ENCODE results near the gene MLANA.

MLANA gene

GRCh38 chr9:5897851-5898250, 7.2 kb downstream of the MLANA start:
- in situ Hi-C loops (cut with MboI; ENCODE audit: low sequenced_read_pairs), result no loop called here

DNA sequence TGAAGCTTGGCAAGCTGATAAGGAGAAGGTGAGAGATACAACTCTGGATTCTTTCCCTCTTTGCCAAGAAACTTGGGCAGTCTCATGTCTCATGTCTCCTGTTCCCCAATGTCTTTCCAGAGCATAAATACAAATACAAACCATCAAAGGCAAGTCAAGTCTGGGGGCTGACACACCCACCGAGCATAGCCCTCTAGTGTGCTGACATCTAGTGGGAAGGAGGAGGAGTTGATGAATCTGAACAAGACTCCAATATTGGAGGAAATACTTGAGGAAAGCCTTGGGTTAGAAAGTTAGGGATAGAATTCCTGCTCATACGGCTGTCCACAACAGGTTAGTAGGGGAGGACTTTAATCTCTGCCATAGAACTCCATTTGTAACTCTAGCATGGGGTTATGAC, 8.6 kb downstream of the MLANA start:
- in situ Hi-C loops (cut with MboI; ENCODE audit: low sequenced_read_pairs), result no loop called here

GRCh38 chr9:5900622-5901021, 9.9 kb downstream of the MLANA start:
- in situ Hi-C loops (cut with MboI; ENCODE audit: low sequenced_read_pairs), result no loop called here

GRCh38 chr9:5902377-5902776, 11.7 kb downstream of the MLANA start:
- in situ Hi-C loops (cut with MboI; ENCODE audit: low sequenced_read_pairs), result no loop called here

GRCh38 chr9:5908918-5909317, 18.2 kb downstream of the MLANA start:
- in situ Hi-C loops (cut with MboI; ENCODE audit: low sequenced_read_pairs), result no loop called here

DNA sequence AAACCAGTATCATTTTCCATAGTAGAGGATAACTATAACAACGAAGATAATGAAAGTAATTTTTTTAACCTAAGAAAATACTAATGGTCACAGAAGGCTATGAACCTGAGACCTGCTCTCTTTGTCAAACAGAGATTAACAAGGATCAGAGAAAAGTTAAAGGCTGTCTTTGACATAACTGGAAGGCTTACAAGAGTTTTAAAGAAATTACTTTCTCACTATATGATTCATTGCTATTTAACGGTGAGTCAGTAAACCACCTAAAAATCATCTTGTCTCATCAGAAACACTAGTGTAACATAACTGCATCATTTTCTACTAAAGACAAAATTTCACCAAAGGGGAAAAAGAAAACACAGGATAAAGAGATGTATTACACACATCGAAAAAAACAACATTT, 19.3 kb downstream of the MLANA start:
- in situ Hi-C loops (cut with MboI; ENCODE audit: low sequenced_read_pairs), result no loop called here

- in situ Hi-C loops (cut with MboI; ENCODE audit: low sequenced_read_pairs), result no loop called here
Observed at GRCh38 chr9:5910413-5911057, 19.8 kb downstream of the MLANA start.

DNA sequence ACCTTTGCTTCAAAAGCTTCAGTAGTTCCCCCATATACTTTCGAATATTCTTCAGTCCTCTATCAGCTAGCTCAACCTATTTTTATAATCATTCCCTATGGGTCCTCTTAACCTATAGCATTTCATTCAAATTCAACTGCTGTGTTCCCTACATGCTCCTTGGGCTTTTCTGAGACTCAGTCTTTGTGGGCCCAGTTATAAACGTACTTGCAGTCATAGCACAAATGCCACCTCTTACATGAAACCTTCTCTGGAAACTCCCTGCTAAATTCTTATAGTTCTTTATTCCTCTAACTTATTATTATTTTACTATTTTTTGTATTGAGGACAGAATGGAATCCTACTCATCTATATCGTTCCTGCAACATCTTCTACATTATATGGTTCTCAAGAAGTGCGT, 24.7 kb downstream of the MLANA start:
- in situ Hi-C loops (cut with MboI; ENCODE audit: low sequenced_read_pairs), result no loop called here

GRCh38 chr9:5917273-5917672, 26.6 kb downstream of the MLANA start:
- in situ Hi-C loops (cut with MboI; ENCODE audit: low sequenced_read_pairs), result no loop called here

- in situ Hi-C loops (cut with MboI; ENCODE audit: low sequenced_read_pairs), result no loop called here
Observed at GRCh38 chr9:5917888-5918287, 27.2 kb downstream of the MLANA start.

GRCh38 chr9:5918460-5918859, 27.8 kb downstream of the MLANA start:
- in situ Hi-C loops (cut with MboI; ENCODE audit: low sequenced_read_pairs), result no loop called here

DNA sequence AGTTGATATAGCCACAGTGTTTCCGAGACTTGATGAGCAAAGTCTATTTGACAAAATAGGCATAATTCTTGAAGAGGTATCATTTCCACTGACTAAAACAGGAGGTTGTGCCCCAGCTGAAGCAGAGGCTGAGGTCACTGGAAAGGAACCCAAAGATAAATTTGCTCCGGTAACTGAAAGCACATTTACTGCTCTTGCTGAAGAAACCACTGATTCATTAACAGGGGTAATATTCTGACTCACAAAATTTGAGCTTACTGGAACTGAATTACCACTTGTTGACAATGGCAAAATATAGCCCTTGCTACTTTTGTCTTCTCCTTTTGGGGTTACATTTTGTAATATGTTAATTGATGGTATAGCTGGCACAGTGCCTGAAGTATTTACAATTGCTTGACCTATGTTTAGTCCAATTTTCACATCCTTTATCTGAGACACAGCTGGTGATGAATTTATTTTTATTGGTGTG, 30.2 kb downstream of the MLANA start:
- in situ Hi-C loops (cut with MboI; ENCODE audit: low sequenced_read_pairs), result no loop called here

DNA sequence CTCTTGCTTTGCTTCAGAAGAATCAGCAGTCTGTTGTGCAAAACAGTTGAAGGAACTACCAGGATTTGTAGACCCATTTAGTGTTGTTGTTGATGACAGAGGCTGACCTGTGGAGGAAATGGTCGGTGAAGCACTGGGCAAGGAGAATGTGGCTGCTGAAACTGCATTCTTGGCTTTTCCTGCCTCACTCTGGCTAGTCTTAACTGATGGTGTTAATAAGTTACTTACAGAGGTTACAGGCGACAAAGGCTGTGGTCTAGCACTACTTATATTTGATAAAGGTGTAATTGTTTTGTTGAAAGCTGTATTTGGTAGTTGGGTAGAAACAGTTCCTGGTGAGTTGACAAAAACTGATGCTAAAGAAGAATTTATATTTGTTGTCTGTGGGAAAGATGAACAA, 31.5 kb downstream of the MLANA start:
- in situ Hi-C loops (cut with MboI; ENCODE audit: low sequenced_read_pairs), result no loop called here

- in situ Hi-C loops (cut with MboI; ENCODE audit: low sequenced_read_pairs), result no loop called here
Observed at GRCh38 chr9:5931657-5932056, 41.0 kb downstream of the MLANA start.

DNA sequence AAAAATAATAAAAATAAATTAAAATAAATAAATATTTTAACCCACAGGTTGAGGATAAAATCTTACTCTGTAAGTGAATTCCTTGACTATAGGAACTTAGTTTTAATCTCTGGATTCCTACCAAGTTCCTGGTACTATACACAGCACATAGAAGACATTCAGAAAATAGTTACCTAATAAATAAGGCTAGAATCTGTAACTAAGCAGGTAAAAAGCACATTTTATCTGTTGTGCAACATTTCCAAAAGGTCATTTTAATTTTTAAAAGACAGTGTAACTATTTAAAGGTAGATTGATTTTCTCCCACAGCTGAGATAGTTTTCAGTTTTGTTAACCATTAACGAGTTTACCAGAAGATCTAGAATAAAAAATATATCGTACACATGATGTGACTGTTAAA, 47.8 kb downstream of the MLANA start:
- in situ Hi-C loops (cut with MboI; ENCODE audit: low sequenced_read_pairs), result no loop called here

DNA sequence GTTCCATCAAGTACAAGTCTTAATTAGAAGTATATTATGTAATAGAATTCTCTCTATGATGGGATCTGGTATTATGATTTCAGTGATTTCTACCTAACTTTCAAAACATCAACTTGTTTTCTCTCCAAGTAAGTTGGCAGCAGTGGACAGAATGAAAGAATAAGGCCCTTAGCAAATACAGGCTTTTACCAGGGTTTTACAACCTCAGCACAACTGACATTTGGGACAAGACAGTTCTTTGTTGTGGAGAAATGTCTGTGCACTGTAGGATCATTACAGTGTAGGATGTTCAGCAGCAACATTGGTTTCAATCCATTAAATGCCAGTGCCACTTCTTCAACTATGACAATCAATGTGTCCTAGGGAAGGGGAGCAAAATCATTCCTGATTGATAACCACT, 48.8 kb downstream of the MLANA start:
- in situ Hi-C loops (cut with MboI; ENCODE audit: low sequenced_read_pairs), result no loop called here

GRCh38 chr9:5941214-5941613, 50.5 kb downstream of the MLANA start:
- in situ Hi-C loops (cut with MboI; ENCODE audit: low sequenced_read_pairs), result no loop called here

DNA sequence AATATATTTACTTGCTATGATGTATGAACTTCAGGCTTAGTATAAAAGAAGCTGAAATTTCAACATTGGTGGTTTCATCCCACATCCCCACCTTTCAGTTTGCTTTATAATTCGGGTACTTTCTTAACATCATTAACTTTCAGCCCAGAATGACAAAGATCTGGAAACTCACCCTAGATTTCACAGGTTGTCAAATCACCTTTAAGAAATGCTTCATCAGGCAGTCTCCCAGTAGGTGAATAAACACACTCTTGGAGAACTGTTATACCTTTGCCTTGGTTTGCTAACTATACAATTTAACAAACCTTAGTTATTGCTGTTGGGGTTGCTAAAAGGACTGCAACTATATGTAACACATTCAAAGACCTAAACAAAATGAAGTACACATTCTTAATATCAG, 54.4 kb downstream of the MLANA start:
- in situ Hi-C loops (cut with MboI; ENCODE audit: low sequenced_read_pairs), result no loop called here

DNA sequence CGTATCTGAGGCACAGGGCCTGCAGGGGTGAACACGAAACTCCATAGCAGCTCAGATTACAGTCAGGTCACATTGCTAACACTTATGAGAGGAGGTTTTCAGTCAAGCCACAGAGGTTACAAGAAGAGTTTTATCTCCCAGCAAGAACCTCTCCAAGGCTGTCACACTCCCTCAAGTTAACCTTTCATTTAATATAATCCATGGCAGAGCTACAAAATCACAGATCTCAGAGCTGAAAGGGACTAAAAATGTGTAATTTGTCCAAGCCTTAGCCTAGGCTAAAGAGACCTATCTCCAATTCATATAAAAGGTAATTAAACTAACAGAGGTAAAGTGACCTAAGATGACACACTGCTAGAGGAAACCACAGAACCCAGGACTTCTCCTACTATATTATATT, 57.2 kb downstream of the MLANA start:
- in situ Hi-C loops (cut with MboI; ENCODE audit: low sequenced_read_pairs), result no loop called here

DNA sequence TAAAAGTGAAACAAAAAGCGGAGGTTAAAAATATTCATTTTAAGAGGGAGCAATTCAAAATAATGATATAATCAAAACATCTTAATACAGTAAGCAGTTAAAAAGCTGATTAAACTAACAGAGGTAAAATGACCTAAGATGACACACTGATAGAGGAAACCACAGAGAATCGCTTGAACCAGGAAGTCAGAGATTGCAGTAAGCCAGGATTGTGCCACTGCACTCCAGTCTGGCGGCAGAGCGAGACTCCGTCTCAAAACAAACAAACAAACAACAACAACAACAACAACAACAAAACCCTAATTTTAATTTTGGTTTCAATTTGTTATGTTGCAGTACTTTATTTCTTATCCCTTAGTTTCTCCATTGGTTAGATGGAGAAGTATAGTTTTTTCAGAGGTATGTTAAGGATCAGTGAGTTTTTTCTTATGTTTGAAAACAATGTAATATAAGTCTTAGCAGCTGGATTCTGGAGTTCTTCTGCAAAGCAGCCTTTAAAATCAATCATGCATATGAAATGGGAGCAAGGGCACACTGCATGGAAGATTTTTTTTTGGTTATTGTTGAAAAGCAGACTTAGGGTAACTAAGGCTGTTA, 58.5 kb downstream of the MLANA start:
- in situ Hi-C loops (cut with MboI; ENCODE audit: low sequenced_read_pairs), result no loop called here

DNA sequence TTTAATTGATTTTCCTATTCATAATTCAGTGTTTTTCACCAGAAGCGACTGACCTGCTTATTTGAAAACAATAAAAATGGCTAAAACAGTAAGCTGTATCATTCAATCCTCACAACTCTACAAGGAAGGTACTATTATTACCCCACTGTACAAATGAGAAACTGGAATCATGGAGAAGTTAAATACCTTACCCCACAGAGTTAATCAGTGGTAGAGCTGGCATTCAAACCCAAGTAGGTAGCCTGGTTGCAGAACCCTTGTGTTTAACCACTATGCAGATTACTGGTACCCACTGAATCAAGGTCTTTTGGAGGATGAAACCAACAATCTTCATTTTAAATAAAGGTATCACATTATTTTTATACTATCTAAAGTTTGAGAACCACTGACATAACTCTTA, 59.6 kb downstream of the MLANA start:
- in situ Hi-C loops (cut with MboI; ENCODE audit: low sequenced_read_pairs), result no loop called here

- in situ Hi-C loops (cut with MboI; ENCODE audit: low sequenced_read_pairs), result no loop called here
Observed at GRCh38 chr9:5951686-5952211, 61.1 kb downstream of the MLANA start.

All from HL-60/S4 treated with phorbol 12-myristate 13-acetate at 8.2 ng/mL for 4 days and 3 days (cell line).